Psoas muscle (tissue), 8 donors: ENCODE data around the gene RBM19. TPM values are rescaled to one million over a fixed set of nuclear protein-coding genes. Genes with fewer than 3 reads are reported as not detected.

ENCODE experiments used
- ATAC-seq, 4 donors: fragments of 200-7000 bp; cut with Tn5 transposase; one replicate each; pipeline ENCODE4 v1.9.1; 2020; ENCODE audit warnings: moderate library complexity in 3 of 4, mild to moderate bottlenecking in 2 of 4
- DNase-seq, 2 donors: peaks; one replicate each; pipeline ENCODE4 v3.0.0-alpha.2; 2020
- H3K27ac ChIP-seq: fragments of 200-600 bp; one replicate; pipeline ENCODE4 v1.8.0; 2022
- H3K27me3 ChIP-seq, 3 donors: fragments of 200-600 bp in 1 of 3; one replicate each; pipeline versions ENCODE4 v1.6.1 to v1.8.0; 2013 to 2022; ENCODE audit warnings: low read length in 2 of 3, mild to moderate bottlenecking in 2 of 3, moderate library complexity in 1 of 3; ENCODE audit not compliant: insufficient read depth in 3 of 3
- H3K36me3 ChIP-seq, 2 donors: fragments of 200-600 bp in 1 of 2; one replicate each; pipeline versions ENCODE4 v1.6.1 to v1.8.0; 2013 to 2022; ENCODE audit warnings: low read depth in 1 of 2, mild to moderate bottlenecking in 1 of 2, moderate library complexity in 1 of 2; ENCODE audit not compliant: insufficient read depth in 1 of 2
- H3K4me1 ChIP-seq: fragments of 200-600 bp; one replicate; pipeline ENCODE4 v1.8.0; 2022
- H3K4me3 ChIP-seq: fragments of 200-600 bp; one replicate; pipeline ENCODE4 v1.8.0; 2022; ENCODE audit warnings: mild to moderate bottlenecking
- H3K9me3 ChIP-seq: fragments of 200-600 bp; one replicate; pipeline ENCODE4 v1.8.0; 2022
- WGBS, 3 donors: extraction: QIAGEN DNeasy Blood & Tissue Kit; methylation state at CpG; one replicate each; pipeline versions ENCODE4 v1.1.6 to v1.1.7; 2013; 5-methylcytosine and 5-hydroxymethylcytosine counted together
- intact Hi-C, 2 donors: fragments of 100-400 bp; cut with DNase I; formaldehyde crosslinking; loops; one replicate each; pipeline versions ENCODE4 v1.11.0 to v1.14.2; 2022
- polyA plus RNA-seq, 3 donors: library from polyadenylated mRNA; stranded (reverse); fragments of 200-250 nt; gene quantifications; one replicate each; pipeline ENCODE4 v1.2.3, GENCODE V29; 2013
- total RNA-seq, 4 donors: library from RNA; stranded (reverse); fragmentation: NEBNext Ultra II Directional in 2 of 4; extraction: Animal tissue kit (Norgen Biotek cat#: 25700) in 2 of 4; gene quantifications; one replicate each; pipeline versions ENCODE4 v1.2.1 to v1.2.4, GENCODE V29; 2021 to 2023
- TF ChIP-seq, protein P1 (sequence below): fragments of 200-600 bp; IDR thresholded peaks from one replicate; pipeline ENCODE4 v1.8.0; 2022; ENCODE audit warnings: antibody characterized with exemption
- donor health status: healthy with polysubstance abuse.
- donor health status: DM: no; HTN: no; CAD: no; lungs with moderate emphysema.
- donor health status: Bipolar disorder and iron deficiency.
- donor health status: healthy.
- donor health status: DM: yes; HTN: yes; CAD: no.
- donor health status: DM: no; HTN: no; CAD: no.
- donor health status: DM: no; HTN: no; CAD: no.
- donor health status: DM: yes; HTN: yes; CAD: no.

The RBM19 gene
- total and polyA plus RNA-seq, 7 donors = 14.2 to 59.4 (median 25.7) TPM

DNA sequence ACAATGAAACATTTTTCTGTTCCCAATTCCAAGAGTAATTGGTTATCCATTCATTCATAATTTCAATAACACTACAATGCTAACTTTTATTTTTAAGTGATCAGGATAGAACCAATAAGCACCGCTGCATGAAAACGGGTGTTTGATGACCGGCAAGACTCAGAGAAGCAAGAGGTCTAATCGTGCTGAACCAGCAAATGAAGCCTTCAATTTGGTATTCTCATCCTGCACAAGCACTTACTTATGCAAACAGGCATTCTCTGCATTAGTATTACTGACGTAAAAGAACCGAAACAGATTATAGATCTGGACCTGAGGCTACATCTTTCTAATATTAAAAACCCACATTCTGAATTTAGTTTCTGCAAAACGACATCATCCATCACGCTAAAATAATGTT is 67.7 kb downstream of the RBM19 start:
- no peak overlapping the region for H3K27ac ChIP-seq
- H3K4me1 ChIP-seq = no peaks in the 10 kb centered on the region
- H3K27me3 ChIP-seq = no peaks in the 10 kb centered on the region
- H3K9me3 ChIP-seq = no peaks in the 10 kb centered on the region
- ATAC-seq (no peak), DNase-seq (no peak)
- H3K36me3 ChIP-seq = peaks cover 0 to 6% of the 10 kb centered on the region in 2 donors
- 94 to 96% (median 95%) methylated on average over 8 of the region's 8 CpGs for WGBS, 3 donors
- intact Hi-C loops = no loop called here
- H3K4me3 ChIP-seq = no peak overlapping the region
- TF ChIP-seq, protein P1, sequence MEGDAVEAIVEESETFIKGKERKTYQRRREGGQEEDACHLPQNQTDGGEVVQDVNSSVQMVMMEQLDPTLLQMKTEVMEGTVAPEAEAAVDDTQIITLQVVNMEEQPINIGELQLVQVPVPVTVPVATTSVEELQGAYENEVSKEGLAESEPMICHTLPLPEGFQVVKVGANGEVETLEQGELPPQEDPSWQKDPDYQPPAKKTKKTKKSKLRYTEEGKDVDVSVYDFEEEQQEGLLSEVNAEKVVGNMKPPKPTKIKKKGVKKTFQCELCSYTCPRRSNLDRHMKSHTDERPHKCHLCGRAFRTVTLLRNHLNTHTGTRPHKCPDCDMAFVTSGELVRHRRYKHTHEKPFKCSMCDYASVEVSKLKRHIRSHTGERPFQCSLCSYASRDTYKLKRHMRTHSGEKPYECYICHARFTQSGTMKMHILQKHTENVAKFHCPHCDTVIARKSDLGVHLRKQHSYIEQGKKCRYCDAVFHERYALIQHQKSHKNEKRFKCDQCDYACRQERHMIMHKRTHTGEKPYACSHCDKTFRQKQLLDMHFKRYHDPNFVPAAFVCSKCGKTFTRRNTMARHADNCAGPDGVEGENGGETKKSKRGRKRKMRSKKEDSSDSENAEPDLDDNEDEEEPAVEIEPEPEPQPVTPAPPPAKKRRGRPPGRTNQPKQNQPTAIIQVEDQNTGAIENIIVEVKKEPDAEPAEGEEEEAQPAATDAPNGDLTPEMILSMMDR = no peak

DNA sequence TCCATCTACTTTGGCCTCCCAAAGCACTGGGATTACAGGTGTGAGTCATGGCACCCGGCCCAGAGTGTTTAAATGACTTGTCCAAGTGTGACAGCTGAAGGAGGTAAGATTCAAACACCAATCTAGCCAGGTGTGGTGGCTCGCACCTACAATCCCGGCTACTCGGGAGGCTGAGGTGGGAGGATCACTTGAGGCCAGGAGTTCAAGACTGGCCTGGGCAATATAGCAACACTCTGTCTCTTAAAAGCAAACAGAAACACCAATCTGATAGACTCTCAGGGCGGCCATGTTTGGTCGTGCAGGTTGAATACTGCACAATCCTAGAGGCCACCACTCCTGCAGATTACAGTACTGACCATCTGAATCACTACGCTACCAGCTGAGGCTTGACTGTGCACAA is 68.7 kb downstream of the RBM19 start:
- Histone ChIP-seq H3K36me3 (no peaks in the 10 kb centered on the region), H3K9me3 (no peaks in the 10 kb centered on the region), H3K4me1 (no peaks in the 10 kb centered on the region), H3K27me3 (no peaks in the 10 kb centered on the region), H3K27ac (no peak overlapping the region), H3K4me3 (no peak overlapping the region)
- ATAC-seq (no peak), DNase-seq (no peak)
- intact Hi-C loops = no loop called here
- 94 to 99% (median 96%) methylated on average over 7 of the region's 7 CpGs for WGBS, 3 donors
- TF ChIP-seq, protein P1 = no peak

DNA sequence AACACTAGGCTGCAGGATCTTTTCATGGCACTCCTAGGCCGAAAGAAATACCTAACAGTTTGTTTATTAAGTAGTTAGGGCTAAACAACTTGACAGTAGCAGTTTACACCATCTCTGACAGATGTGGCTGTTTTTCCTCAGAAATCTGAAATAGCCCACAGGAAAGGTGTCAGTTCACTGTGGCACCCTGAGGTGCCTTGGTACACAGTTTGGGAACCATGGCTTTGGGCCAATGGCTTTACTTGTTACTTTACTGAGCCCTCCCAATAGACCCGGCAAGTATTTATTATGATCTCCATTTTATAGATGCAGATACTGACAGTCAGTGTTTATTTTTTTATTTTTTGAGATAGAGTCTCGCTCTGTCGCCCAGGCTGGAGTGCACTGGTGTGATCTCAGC is 69.3 kb downstream of the RBM19 start:
- Histone ChIP-seq H3K27ac (no peak overlapping the region), H3K9me3 (no peaks in the 10 kb centered on the region), H3K36me3 (peaks cover 0 to 2% of the 10 kb centered on the region in 2 donors), H3K27me3 (no peaks in the 10 kb centered on the region), H3K4me3 (no peak overlapping the region), H3K4me1 (no peaks in the 10 kb centered on the region)
- WGBS, 3 donors = 94 to 95% (median 95%) methylated on average over 4 of the region's 4 CpGs
- ATAC-seq = no peak
- intact Hi-C loops = no loop called here
- TF ChIP-seq, protein P1 = no peak
- DNase-seq = no peak

DNA sequence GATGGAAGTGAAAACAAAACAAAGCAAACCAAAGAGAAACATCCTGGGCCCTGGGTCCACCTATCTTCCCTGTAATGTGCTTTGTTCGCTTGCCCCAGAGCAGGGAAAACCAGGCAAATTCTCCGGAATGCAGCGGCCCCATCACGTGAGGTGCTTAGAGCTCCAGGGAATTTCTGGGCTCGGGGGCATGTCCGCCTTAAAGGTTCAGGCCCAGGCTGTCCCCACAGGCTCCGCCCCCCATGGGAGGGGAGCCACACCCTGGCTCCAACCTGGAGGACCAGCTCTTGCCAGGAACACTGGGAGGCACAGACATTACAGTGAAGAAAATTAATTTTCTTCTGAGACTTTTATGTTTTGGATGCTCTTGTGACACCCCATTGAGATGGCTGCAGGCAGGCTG is 69.9 kb downstream of the RBM19 start:
- intact Hi-C loops = no loop called here
- DNase-seq = no peak
- 72 to 91% (median 75%) methylated on average over 7 of the region's 7 CpGs for WGBS, 3 donors
- no peak overlapping the region for H3K4me3 ChIP-seq
- H3K9me3 ChIP-seq = no peaks in the 10 kb centered on the region
- H3K4me1 ChIP-seq = no peaks in the 10 kb centered on the region
- H3K27me3 ChIP-seq = no peaks in the 10 kb centered on the region
- H3K36me3 ChIP-seq = peaks cover 0 to 7% of the 10 kb centered on the region in 2 donors
- no peak for ATAC-seq
- no peak overlapping the region for H3K27ac ChIP-seq
- TF ChIP-seq, protein P1 = no peak

DNA sequence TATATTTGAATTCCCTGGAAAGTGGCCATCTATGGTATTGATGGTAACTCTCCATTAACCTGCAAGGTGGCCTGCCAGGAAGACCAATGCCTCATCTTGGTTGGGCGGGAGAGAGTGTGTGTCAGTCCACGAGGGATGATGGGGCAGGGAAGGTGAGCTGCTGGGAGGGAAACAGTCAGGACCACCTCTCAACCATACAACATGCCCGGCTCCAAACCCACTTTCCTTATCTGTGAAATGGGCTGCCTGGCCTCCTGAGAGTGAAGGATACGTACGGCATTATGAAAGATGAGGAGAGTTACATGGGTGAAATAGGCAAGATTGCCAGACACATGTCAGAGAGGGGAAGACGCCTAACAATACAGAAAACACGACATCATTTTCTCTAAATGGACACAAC is 70.9 kb downstream of the RBM19 start:
- 95 to 99% (median 97%) methylated on average over 7 of the region's 7 CpGs for WGBS, 3 donors
- TF ChIP-seq, protein P1 = no peak
- intact Hi-C loops = no loop called here
- DNase-seq (no peak), ATAC-seq (no peak)
- no peak overlapping the region for H3K4me3 ChIP-seq
- peaks cover 0 to 7% of the 10 kb centered on the region in 2 donors for H3K36me3 ChIP-seq
- no peaks in the 10 kb centered on the region for H3K27me3 ChIP-seq
- no peaks in the 10 kb centered on the region for H3K4me1 ChIP-seq
- H3K9me3 ChIP-seq = no peaks in the 10 kb centered on the region
- no peak overlapping the region for H3K27ac ChIP-seq
